ENCODE measurements around the gene IGSF8.

Gene IGSF8

DNA sequence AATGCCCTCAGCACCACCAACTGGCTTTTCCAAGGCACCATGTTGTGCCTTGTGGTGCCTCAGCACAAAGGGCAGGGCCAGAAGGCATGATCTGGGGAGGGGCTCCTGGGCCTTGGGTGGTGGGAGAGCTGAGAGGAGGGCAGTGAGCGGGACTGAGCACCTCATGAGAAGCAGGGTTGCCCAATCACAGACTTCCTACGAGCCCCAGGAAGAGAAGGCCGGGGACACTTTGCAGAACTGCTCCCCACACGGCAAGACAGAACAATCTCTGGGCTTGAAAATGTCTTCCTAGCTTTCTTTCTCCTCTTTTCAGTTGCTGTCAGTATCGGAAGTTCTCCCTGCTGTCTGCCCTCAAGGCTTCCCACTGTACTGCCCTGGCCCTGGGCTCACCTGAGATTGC, 35.2 kb downstream of the IGSF8 start:
- DNase-seq (ENCODE audit: extremely low read depth, low read depth): no peak
- TF ChIP-seq, protein P1, sequence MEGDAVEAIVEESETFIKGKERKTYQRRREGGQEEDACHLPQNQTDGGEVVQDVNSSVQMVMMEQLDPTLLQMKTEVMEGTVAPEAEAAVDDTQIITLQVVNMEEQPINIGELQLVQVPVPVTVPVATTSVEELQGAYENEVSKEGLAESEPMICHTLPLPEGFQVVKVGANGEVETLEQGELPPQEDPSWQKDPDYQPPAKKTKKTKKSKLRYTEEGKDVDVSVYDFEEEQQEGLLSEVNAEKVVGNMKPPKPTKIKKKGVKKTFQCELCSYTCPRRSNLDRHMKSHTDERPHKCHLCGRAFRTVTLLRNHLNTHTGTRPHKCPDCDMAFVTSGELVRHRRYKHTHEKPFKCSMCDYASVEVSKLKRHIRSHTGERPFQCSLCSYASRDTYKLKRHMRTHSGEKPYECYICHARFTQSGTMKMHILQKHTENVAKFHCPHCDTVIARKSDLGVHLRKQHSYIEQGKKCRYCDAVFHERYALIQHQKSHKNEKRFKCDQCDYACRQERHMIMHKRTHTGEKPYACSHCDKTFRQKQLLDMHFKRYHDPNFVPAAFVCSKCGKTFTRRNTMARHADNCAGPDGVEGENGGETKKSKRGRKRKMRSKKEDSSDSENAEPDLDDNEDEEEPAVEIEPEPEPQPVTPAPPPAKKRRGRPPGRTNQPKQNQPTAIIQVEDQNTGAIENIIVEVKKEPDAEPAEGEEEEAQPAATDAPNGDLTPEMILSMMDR (IDR thresholded peaks at IDR 0.05; ENCODE audit: low read depth, low read length): no peak

DNA sequence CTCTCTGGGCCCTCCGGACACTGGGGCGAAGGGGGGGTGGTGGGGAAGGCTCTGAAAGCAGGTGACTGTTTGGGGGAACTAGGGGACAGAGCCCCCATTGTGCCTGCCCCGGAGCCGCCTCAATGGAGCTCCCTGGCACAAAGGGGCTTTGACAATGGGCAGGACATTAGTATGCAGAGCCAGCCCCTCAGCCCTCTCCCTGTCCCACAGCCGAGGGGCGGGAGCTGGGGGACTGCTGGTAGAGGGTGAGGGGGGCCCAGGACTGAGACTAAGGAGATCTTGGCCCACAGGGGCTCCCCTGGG, 36.2 kb downstream of the IGSF8 start:
- no peak for DNase-seq (ENCODE audit: extremely low read depth, low read depth)
- TF ChIP-seq, protein P1 (IDR thresholded peaks at IDR 0.05; ENCODE audit: low read depth, low read length): no peak

DNA sequence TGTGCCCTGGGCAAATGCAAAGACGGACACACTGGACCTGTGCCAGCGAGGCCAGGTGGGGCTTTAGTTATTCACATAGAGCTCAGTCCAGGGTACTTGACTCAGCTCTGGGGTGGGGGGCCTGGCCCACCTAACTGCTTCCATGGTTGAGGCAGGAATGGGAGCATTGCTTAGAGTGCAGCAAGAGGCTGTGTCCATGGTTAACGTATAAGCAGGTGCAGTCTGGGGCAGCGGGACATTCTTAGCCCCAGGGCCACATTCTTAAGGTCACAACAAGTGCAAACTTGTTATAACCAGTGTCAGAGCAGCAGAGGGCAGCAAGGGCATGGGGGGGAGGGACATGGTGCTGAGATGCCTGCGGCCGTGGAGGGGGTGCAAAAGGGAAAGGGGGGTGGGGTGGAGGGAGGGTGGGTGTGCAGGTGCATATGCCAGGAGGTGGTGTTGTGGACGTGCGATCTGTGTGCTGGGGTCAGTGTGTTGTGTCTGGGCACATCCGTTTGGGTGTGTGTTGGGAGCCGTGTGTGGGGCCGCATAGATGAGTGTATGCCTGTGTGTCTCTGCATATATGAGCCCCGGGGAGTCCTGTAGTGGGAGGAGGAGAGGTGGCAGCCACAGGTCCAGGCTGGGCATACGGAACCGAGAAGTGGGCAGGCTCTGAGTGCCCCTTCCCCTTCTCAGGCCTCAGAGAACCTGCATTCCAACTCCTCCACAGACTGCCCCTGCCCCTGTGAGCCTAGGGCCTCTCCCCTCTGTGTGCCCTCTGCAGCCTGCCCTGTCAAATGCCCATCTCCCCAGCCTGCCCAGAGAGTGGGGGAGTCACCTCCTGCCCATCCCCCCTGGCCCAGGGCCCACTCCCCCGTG, 36.8 kb downstream of the IGSF8 start:
- TF ChIP-seq, protein P1 (IDR thresholded peaks at IDR 0.05; ENCODE audit: low read depth, low read length): no peak
- no peak for DNase-seq (ENCODE audit: extremely low read depth, low read depth)

DNA sequence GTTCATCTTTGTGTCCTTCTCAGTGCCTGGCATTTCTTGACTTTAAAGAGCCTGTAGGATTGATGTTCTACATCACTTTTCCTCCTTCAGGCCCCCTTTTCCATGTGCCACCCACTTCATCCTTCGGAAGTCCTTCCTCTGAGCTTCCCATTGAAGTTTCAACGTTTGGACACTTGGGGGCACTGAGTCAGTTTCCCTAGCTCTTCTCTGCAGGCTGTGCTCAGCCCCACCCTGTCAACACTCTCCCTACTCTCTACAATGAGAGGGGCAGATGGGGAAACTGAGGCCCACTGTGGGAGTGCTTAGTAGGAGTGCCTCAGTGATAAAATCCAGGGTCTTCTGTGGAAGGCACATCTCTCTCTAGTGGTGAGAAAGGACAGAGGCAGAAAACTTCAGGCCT, 40.3 kb downstream of the IGSF8 start:
- no peak for DNase-seq (ENCODE audit: extremely low read depth, low read depth)
- TF ChIP-seq, protein P1 (IDR thresholded peaks at IDR 0.05; ENCODE audit: low read depth, low read length): peak; percentile 15

DNA sequence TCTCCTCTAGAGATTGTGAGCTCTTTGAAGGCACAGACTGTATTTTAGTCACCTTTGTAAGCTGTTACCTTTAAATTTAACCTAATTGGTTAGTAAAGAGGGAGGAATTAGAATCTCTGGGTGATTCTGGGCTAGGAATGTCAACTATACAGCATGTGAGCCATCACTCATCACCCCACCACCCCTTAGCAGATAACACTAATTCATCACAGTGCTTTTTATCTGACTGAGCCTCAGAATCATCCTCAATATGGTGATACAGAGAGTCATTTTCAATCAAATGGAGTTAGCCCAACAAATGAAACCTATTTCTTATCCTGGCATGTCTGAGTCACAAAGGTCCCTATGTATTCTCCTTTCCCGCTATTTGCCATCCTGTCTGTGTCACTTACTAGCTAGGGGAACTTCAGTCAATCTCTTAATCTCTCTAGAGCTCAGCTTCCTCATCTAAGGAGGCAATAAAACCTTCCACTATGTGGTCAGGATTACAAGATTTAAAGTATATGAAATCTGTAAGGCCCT, 41.7 kb downstream of the IGSF8 start:
- no peak for DNase-seq (ENCODE audit: extremely low read depth, low read depth)
- TF ChIP-seq, protein P1 (IDR thresholded peaks at IDR 0.05; ENCODE audit: low read depth, low read length): no peak

DNA sequence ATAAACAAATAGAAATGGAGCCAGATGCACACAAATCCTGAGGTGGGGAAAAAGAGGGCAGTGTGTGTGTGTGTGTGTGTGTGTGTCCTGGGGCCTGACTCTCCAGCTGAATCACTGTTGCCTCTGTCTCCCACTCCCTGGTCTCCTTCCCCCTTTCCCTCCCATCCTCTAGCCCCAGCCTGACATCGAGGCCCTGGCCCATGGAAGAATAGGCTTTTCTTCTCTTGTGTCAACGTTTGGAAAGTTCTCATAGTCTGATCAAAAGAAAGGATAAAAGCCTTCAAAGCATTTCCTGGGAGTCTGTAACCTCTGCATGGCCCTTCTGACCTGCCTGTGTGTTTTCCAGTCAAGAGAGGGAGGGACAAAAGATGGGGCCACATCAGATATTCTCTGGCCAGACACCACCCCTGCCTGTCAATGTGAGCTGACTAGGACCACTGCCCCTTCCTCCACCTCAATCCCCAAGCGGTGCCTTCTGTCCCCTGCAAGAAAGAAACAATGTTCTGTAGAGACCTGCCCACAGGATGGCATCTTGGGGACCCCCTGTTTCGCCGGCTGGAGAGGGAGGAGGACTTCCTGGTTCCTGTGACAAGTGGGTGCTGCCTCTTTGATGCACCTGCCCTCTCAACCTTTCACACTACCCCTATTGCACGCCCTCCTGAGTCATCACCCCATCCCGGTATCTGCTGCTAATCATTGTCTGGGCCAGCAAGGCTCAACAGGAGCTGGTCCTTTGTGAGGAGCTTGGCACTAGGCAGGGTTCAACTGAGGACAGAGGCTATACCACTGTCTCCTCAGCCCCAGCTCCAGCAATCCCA, 44.7 kb downstream of the IGSF8 start:
- no peak for DNase-seq (ENCODE audit: extremely low read depth, low read depth)
- TF ChIP-seq, protein P1 (IDR thresholded peaks at IDR 0.05; ENCODE audit: low read depth, low read length): no peak

DNA sequence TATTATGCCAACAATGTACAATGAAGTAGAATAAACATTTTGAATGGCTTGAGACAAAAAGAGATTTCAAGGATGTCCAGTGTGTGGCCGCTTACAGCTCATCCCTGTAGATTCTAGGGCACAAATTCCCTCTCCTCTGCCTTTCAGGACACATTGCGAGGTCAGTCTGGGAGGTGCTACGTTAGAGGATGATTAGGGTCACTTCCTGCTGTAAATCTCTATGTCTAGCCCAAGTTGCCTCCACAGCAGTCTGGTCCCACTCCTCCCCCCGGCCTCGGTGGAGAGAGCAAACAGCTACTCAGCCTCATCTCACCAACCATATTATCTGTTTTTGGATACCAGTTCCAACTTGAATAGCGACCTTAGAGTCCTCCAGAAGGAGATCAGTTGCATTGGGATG, 45.5 kb downstream of the IGSF8 start:
- DNase-seq (ENCODE audit: extremely low read depth, low read depth): no peak
- TF ChIP-seq, protein P1 (IDR thresholded peaks at IDR 0.05; ENCODE audit: low read depth, low read length): no peak

All from AG09319 (cell line).